Nasal cavity respiratory epithelium epithelial cell of viscerocranial mucosa (primary cell): Measurements from ENCODE around the gene TMEM218. TPM values are rescaled to one million over a fixed set of nuclear protein-coding genes. Genes with fewer than 3 reads are reported as not detected.

Source experiments
- total RNA-seq: library from RNA; depleted of rRNA; stranded (reverse); fragments of >200 nt; gene quantifications from 2 replicates; pipeline ENCODE4 v1.2.3, GENCODE V29; 2014

TMEM218 gene
- total RNA-seq = 21.3 and 36.6 TPM in 2 replicates

DNA sequence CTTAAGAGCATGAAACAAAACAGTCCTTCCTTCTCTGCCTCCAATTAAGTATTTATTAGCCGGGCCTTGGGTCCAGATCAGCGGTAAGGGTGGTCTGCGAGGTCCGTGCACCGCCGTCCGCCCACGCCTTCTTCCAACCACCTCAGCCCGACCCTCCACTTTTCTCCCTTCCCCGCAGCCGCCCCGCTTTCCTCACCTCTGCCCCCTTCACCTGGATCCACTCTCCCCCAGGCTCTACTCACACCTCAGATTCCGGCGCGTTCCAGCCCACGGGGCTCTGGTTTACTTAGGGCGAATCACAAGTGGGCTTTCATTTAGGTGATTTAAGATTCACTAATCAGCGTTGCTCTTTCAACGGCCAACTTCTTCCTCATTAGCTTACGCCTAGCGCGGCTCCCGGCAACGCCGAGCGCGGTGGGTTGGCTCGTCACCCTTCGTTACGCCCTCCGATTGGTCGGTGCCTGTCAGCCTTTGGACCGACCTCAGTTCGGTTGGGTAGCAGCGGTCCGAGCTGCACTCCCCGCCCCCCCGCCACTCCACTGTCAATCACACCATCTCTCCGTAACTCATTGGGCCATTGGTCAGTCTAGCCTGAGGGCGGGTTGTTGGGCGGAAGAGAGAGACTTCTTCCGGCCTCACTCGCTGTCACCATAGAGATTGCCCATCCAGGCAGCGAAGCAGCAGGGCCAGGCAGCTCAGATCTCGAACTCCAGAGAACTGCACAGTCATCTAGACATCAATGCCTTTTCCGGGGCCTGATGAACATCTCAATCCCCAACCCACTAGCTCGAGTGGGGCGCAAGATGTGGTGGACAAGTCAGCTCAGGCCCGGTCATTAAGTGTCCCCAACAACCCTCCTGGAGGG is at the start of gene TMEM218:
Gene TMEM218 (minus strand): TSS at position 284 of the 865 bp plus-strand sequence. CDS start 9,385 bp downstream, outside the sequence.

DNA sequence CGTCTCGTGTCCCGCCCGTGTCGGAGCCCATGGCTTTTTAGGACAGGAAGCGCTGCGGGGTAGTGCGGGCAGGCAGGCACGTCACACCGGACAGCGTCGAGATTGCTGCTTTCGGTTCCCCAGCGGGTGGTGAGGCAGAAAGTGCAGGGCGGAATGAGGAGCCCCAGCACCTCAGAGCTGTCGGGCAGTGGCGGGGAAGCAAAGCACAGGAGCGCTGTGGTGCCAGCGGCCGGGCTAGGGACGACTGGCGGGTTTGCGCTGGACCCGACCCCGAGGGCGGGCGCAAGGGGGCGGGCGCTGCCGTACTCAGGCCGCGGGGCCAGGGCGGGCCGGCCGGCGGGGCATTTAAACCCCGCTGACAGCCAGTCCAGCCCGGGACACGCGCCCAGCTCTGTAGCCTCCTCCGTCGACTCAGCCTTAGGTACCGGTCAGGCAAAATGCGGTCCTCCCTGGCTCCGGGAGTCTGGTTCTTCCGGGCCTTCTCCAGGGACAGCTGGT is 48.4 kb downstream of the TMEM218 start, which contains the start of gene SLC37A2:
Gene SLC37A2 (plus strand): TSS at position 375 of the 498 bp plus-strand sequence. CDS start 63 bp downstream, at position 438.

Other genes with a start within 250 kb of the TMEM218 start
- gene ROBO3, start 246.2 kb downstream of the TMEM218 start, total RNA-seq = 8.5 and 56.0 TPM in 2 replicates
- gene ROBO4, start 213.8 kb downstream of the TMEM218 start, total RNA-seq = under 0.01 TPM in 1 of 2 replicates, not detected in the other
- not detected in 2 replicates for gene HEPN1, start 192.4 kb downstream of the TMEM218 start, total RNA-seq
- not detected in 2 replicates for gene HEPACAM, start 175.6 kb downstream of the TMEM218 start, total RNA-seq
- gene CCDC15, start 157.4 kb downstream of the TMEM218 start, total RNA-seq = 1.00 and 3.1 TPM in 2 replicates
- 26.7 and 39.7 TPM in 2 replicates for gene SLC37A2, start 48.3 kb downstream of the TMEM218 start, total RNA-seq
- under 0.01 TPM in 1 of 2 replicates, not detected in the other for gene PKNOX2, start 53.1 kb upstream of the TMEM218 start, total RNA-seq